Loucy (cell line): ENCODE measurements around the gene RPS6KA5.
A peak's percentile ranks its signal among the peaks of the same experiment; 100 is the strongest.

Source experiments
- H2AFZ ChIP-seq: fragments of 200-600 bp; sonication (generic); 2 replicates; pipeline ENCODE4 v1.6.0; 2016; ENCODE audit warnings: antibody characterized with exemption, mild to moderate bottlenecking, low read length, moderate library complexity
- H3F3A ChIP-seq: fragments of 200-600 bp; 2 replicates; pipeline ENCODE4 v1.6.0; 2016; ENCODE audit warnings: antibody characterized with exemption, low read depth, mild to moderate bottlenecking
- H3K27me3 ChIP-seq: fragments of 200-600 bp; sonication (generic); 2 replicates; pipeline ENCODE4 v1.6.1; 2014; ENCODE audit warnings: low read length, mild to moderate bottlenecking; ENCODE audit not compliant: insufficient read depth, poor library complexity, severe bottlenecking
- H3K36me3 ChIP-seq: fragments of 200-600 bp; sonication (generic); 2 replicates; pipeline ENCODE4 v1.6.1; 2016; ENCODE audit warnings: low read length; ENCODE audit not compliant: insufficient read depth
- H3K4me1 ChIP-seq: fragments of 200-600 bp; sonication (generic); 2 replicates; pipeline ENCODE4 v1.5.1; 2014; ENCODE audit warnings: low read length, mild to moderate bottlenecking; ENCODE audit not compliant: insufficient read depth, poor library complexity, severe bottlenecking
- H3K4me2 ChIP-seq: fragments of 200-600 bp; sonication (generic); 2 replicates; pipeline ENCODE4 v1.6.0; 2014; ENCODE audit warnings: antibody characterized with exemption, low read length, low read depth, mild to moderate bottlenecking; ENCODE audit not compliant: poor library complexity, severe bottlenecking
- H3K4me3 ChIP-seq: fragments of 200-600 bp; sonication (generic); 2 replicates; pipeline ENCODE4 v1.5.1; 2014; ENCODE audit warnings: low read length, mild to moderate bottlenecking, mixed read lengths; ENCODE audit not compliant: poor library complexity, severe bottlenecking
- H3K79me2 ChIP-seq: fragments of 200-600 bp; sonication (generic); 2 replicates; pipeline ENCODE4 v1.6.1; 2014; ENCODE audit warnings: low read length; ENCODE audit not compliant: insufficient read depth
- H3K9ac ChIP-seq: fragments of 200-600 bp; sonication (generic); 2 replicates; pipeline ENCODE4 v1.6.0; 2014; ENCODE audit warnings: mild to moderate bottlenecking, low read depth, low read length, moderate library complexity; ENCODE audit not compliant: poor library complexity, severe bottlenecking
- H3K9me2 ChIP-seq: fragments of 200-600 bp; sonication (generic); replicated peaks from 2 replicates; pipeline ENCODE4 v1.6.1; 2016; ENCODE audit warnings: low read depth, low read length, mixed read lengths
- H3K9me3 ChIP-seq: fragments of 200-600 bp; sonication (generic); 2 replicates; pipeline ENCODE4 v1.6.1; 2014; ENCODE audit warnings: mild to moderate bottlenecking, antibody characterized with exemption, low read length, low read depth; ENCODE audit not compliant: insufficient read depth
- H4K20me1 ChIP-seq: fragments of 200-600 bp; sonication (generic); 2 replicates; pipeline ENCODE4 v1.6.0; 2014; ENCODE audit warnings: antibody characterized with exemption, low read length, mild to moderate bottlenecking; ENCODE audit not compliant: insufficient read depth, poor library complexity, severe bottlenecking
- CTCF ChIP-seq: fragments of 200-600 bp; sonication (generic); conservative IDR thresholded peaks from 2 replicates; pipeline ENCODE4 v1.5.1; 2014; ENCODE audit warnings: mild to moderate bottlenecking, antibody characterized with exemption, low read length
- EZH2phosphoT487 ChIP-seq: fragments of 200-600 bp; IDR thresholded peaks from 2 replicates; pipeline ENCODE4 v1.6.1; 2018; ENCODE audit warnings: antibody characterized with exemption, mild to moderate bottlenecking, moderate library complexity, borderline replicate concordance

RPS6KA5 gene

GRCh38 chr14:91060351-91061055 lies at the start of gene RPS6KA5:
Gene RPS6KA5, minus strand, starts transcription at chr14:91060641. Its CDS starts 207 bp downstream, at chr14:91060434.
- H3K9ac ChIP-seq: peak within 1 kb of the TSS; percentile 94
- peak within 1 kb of the TSS; percentile 60; the same call in 1 of the 2 replicates for H2AFZ ChIP-seq
- no peak for TF ChIP-seq EZH2phosphoT487
- TF ChIP-seq CTCF: no peak
- H3K9me2 ChIP-seq: no peaks in the 10 kb centered on the region
- H3K27me3 ChIP-seq: no peaks in the 10 kb centered on the region
- peak within 1 kb of the TSS; percentile 94 for H3K4me3 ChIP-seq
- peaks cover 19% of the 10 kb centered on the region for H3F3A ChIP-seq
- H3K4me1 ChIP-seq: peaks cover 57% of the 10 kb centered on the region
- H3K79me2 ChIP-seq: peaks cover 61% of the 10 kb centered on the region
- H3K4me2 ChIP-seq: peak within 1 kb of the TSS; percentile 98
- H3K36me3 ChIP-seq: no peaks in the 10 kb centered on the region
- peaks cover 18% of the 10 kb centered on the region for H4K20me1 ChIP-seq
- no peaks in the 10 kb centered on the region for H3K9me3 ChIP-seq

- no peak for TF ChIP-seq CTCF
- TF ChIP-seq EZH2phosphoT487: no peak
- Histone ChIP-seq H3K9ac (no peak overlapping the region), H3K9me2 (no peaks in the 10 kb centered on the region), H3K79me2 (no peaks in the 10 kb centered on the region), H3K9me3 (no peaks in the 10 kb centered on the region), H3K4me2 (peak overlapping the region; percentile 47), H2AFZ (no peak overlapping the region), H3K4me1 (peaks cover 23% of the 10 kb centered on the region), H3K36me3 (no peaks in the 10 kb centered on the region), H3F3A (no peaks in the 10 kb centered on the region), H4K20me1 (no peaks in the 10 kb centered on the region), H3K4me3 (no peak overlapping the region), H3K27me3 (no peaks in the 10 kb centered on the region)
Measured at GRCh38 chr14:91108941-91109611, 48.6 kb upstream of the RPS6KA5 start.

GRCh38 chr14:91103116-91103515 lies 42.7 kb upstream of the RPS6KA5 start:
- Histone ChIP-seq H3K9me3 (no peaks in the 10 kb centered on the region), H3K9ac (no peak overlapping the region), H3K79me2 (no peaks in the 10 kb centered on the region), H3K27me3 (no peaks in the 10 kb centered on the region), H3K4me2 (no peak overlapping the region), H2AFZ (no peak overlapping the region), H3F3A (no peaks in the 10 kb centered on the region), H3K9me2 (no peaks in the 10 kb centered on the region), H4K20me1 (no peaks in the 10 kb centered on the region), H3K4me1 (no peaks in the 10 kb centered on the region), H3K4me3 (no peak overlapping the region), H3K36me3 (no peaks in the 10 kb centered on the region)
- TF ChIP-seq EZH2phosphoT487 (no peak), CTCF (no peak)
